GM18505 (cell line): Measurements from ENCODE around the gene ZNF23.

Source experiments
- ATAC-seq: cut with Tn5 transposase; IDR thresholded peaks from one replicate; pipeline ENCODE4 v1.9.1; 2021; ENCODE audit not compliant: unreplicated experiment
- POLR2A ChIP-seq: IDR thresholded peaks from 4 replicates; pipeline ENCODE4 v1.6.1; 2011; ENCODE audit warnings: borderline replicate concordance; ENCODE audit not compliant: insufficient read depth, insufficient read length; ENCODE audit errors: extremely low read depth

The ZNF23 gene

GRCh38 chr16:71407731-71408130, 54.3 kb downstream of the ZNF23 start:
- no peak for TF ChIP-seq POLR2A
- ATAC-seq: no peak

- TF ChIP-seq POLR2A: no peak
- no peak for ATAC-seq
These were observed 55.3 kb downstream of the ZNF23 start for GRCh38 chr16:71406724-71407123.

GRCh38 chr16:71406316-71406715, 55.7 kb downstream of the ZNF23 start:
- TF ChIP-seq POLR2A: no peak
- ATAC-seq: no peak

GRCh38 chr16:71404364-71404763, 57.7 kb downstream of the ZNF23 start:
- no peak for TF ChIP-seq POLR2A
- no peak for ATAC-seq

- no peak for ATAC-seq
- no peak for TF ChIP-seq POLR2A
These were observed 59.4 kb downstream of the ZNF23 start for GRCh38 chr16:71402674-71403073.

- TF ChIP-seq POLR2A: no peak
- ATAC-seq: no peak
These were observed 60.0 kb downstream of the ZNF23 start for GRCh38 chr16:71402007-71402406.

GRCh38 chr16:71399801-71400563, 62.1 kb downstream of the ZNF23 start:
- ATAC-seq: no peak
- TF ChIP-seq POLR2A: no peak
